K562 (cell line): ENCODE data around the gene ARHGAP22. TPM values are rescaled to one million over a fixed set of nuclear protein-coding genes. Genes with fewer than 3 reads are reported as not detected.

Source experiments
- BCL6 ChIP-seq: fragments of 250-450 bp; sonication (Bioruptor Pico); IDR thresholded peaks from 2 replicates; pipeline ENCODE4 v1.4.0; 2020
- BRF2 ChIP-seq: IDR thresholded peaks from 3 replicates; pipeline ENCODE4 v1.6.1; 2011; ENCODE audit warnings: borderline replicate concordance, mild to moderate bottlenecking; ENCODE audit not compliant: insufficient read length, insufficient read depth
- E2F6 ChIP-seq, 2 experiments: IDR thresholded peaks; 2 replicates each; pipeline ENCODE4 v1.6.1; 2011; ENCODE audit warnings: borderline replicate concordance in 1 of 2, control low read depth in 1 of 2, low read depth in 1 of 2, low read length in 1 of 2, mild to moderate bottlenecking in 1 of 2, mixed read lengths in 1 of 2, moderate library complexity in 1 of 2; ENCODE audit not compliant: insufficient read depth in 1 of 2, insufficient read length in 1 of 2, poor library complexity in 1 of 2, severe bottlenecking in 1 of 2; ENCODE audit errors: extremely low read depth in 1 of 2
- IFI16 ChIP-seq: fragments of 250-450 bp; sonication (Bioruptor Pico); IDR thresholded peaks from 2 replicates; pipeline ENCODE4 v2.1.2; 2022; ENCODE audit warnings: mild to moderate bottlenecking, inconsistent platforms
- MAFF ChIP-seq: IDR thresholded peaks from 2 replicates; pipeline ENCODE4 v1.6.1; 2012; ENCODE audit warnings: low read length, improper control_type of control experiment
- SP1 ChIP-seq: sonication (generic); formaldehyde crosslinking; IDR thresholded peaks from 2 replicates; pipeline ENCODE4 v1.8.1; 2022; ENCODE audit warnings: mild to moderate bottlenecking, missing genetic modification reagents
- TBL1XR1 ChIP-seq, 2 experiments: IDR thresholded peaks; 2 replicates each; pipeline ENCODE4 v1.6.1; 2012; ENCODE audit warnings: improper control_type of control experiment in 2 of 2, low read length in 2 of 2, mild to moderate bottlenecking in 1 of 2
- USF2 ChIP-seq: sonication (generic); formaldehyde crosslinking; IDR thresholded peaks from 2 replicates; pipeline ENCODE4 v1.5.0; 2020; ENCODE audit warnings: missing genetic modification reagents
- XRCC5 ChIP-seq: fragments of 200-400 bp; formaldehyde crosslinking; IDR thresholded peaks from 2 replicates; pipeline ENCODE4 v1.6.1; 2017; ENCODE audit warnings: low read depth, mild to moderate bottlenecking, low read length
- ZBTB49 ChIP-seq: sonication (generic); formaldehyde crosslinking; IDR thresholded peaks from 2 replicates; pipeline ENCODE4 v1.8.0; 2022; ENCODE audit warnings: missing genetic modification reagents, mild to moderate bottlenecking, borderline replicate concordance
- ZBTB9 ChIP-seq: fragments of 450-650 bp; formaldehyde crosslinking; IDR thresholded peaks from 2 replicates; pipeline ENCODE4 v1.4.0; 2020; ENCODE audit warnings: mild to moderate bottlenecking, moderate library complexity
- ZC3H4 ChIP-seq: sonication (generic); formaldehyde crosslinking; IDR thresholded peaks from 2 replicates; pipeline ENCODE4 v1.9.0; 2021; ENCODE audit warnings: missing genetic modification reagents, borderline replicate concordance
- ZKSCAN8 ChIP-seq: fragments of 200-800 bp; sonication (Bioruptor generic); IDR thresholded peaks from 2 replicates; pipeline ENCODE4 v1.6.1; 2016; ENCODE audit warnings: missing genetic modification characterization, missing compliant biosample characterization
- ZNF184 ChIP-seq: sonication (generic); formaldehyde crosslinking; IDR thresholded peaks from 2 replicates; pipeline ENCODE4 v1.5.0; 2020; ENCODE audit warnings: missing genetic modification reagents
- ZNF224 ChIP-seq: sonication (generic); formaldehyde crosslinking; IDR thresholded peaks from 2 replicates; pipeline ENCODE4 v1.8.0; 2022; ENCODE audit warnings: mild to moderate bottlenecking, missing genetic modification reagents
- ZNF311 ChIP-seq: fragments of 250-450 bp; sonication (Bioruptor Pico); IDR thresholded peaks from 2 replicates; pipeline ENCODE4 v1.4.0; 2020; ENCODE audit warnings: mild to moderate bottlenecking, moderate library complexity
- ZNF444 ChIP-seq: fragments of 250-450 bp; sonication (Bioruptor Pico); IDR thresholded peaks from 2 replicates; pipeline ENCODE4 v1.4.0; 2020; ENCODE audit warnings: mild to moderate bottlenecking, moderate library complexity
- ZZZ3 ChIP-seq: fragments of 450-650 bp; IDR thresholded peaks from 2 replicates; pipeline ENCODE4 v1.6.1; 2016; ENCODE audit warnings: antibody characterized with exemption, mild to moderate bottlenecking, moderate library complexity
- polyA plus RNA-seq, 8 experiments: library from polyadenylated mRNA; depleted of rRNA in 4 of 8; stranded (reverse) in 5 of 8; unstranded in 3 of 8; fragments of >200 nt; fragmentation: Nextera tagmentation in 2 of 8; fragmentation: Illumina TruSeq in 1 of 8; extraction: Ambion mirVana in 2 of 8; extraction: Trizol in 1 of 8; gene quantifications; 2 replicates each; pipeline versions ENCODE4 v1.2.1 to v1.2.3, GENCODE V29; 2011 to 2014; ENCODE audit warnings: inconsistent platforms in 1 of 8, missing spikeins in 1 of 8
- total RNA-seq, 7 experiments: library from RNA; depleted of rRNA in 6 of 7; stranded (reverse); fragments of >200 nt in 6 of 7; fragmentation: Illumina TruSeq in 2 of 7; extraction: Trizol in 2 of 7; gene quantifications; 2 replicates each; pipeline versions ENCODE4 v1.2.1 to v1.2.3, GENCODE V29; 2011 to 2021; ENCODE audit warnings: low replicate concordance in 1 of 7

Gene ARHGAP22
- total and polyA plus RNA-seq, 9 of the 15 experiments (the other 6 are each of a cell fraction or from before 2014, with no cell fraction given), result 1.3 to 28.1 (median 12.7) TPM

- no peak for TF ChIP-seq ZZZ3
- no peak for TF ChIP-seq ZNF224 (CRISPR knock-in tag)
- TF ChIP-seq ZNF444, result no peak
- 0 out of 2 replicates have a peak, but pooled peaks have one; percentile 24 for TF ChIP-seq IFI16 (CRISPR knock-in tag)
- TF ChIP-seq ZNF311 (CRISPR knock-in tag), result peak; percentile 79
- no peak for TF ChIP-seq E2F6 (IDR thresholded peaks at IDR 0.05; ENCODE audit: borderline replicate concordance in 1 of 2, extremely low read depth in 1 of 2, insufficient read depth in 1 of 2, insufficient read length in 1 of 2, low read depth in 1 of 2, low read length in 1 of 2, poor library complexity in 1 of 2, severe bottlenecking in 1 of 2)
- TF ChIP-seq BCL6, result no peak
- no peak for TF ChIP-seq ZBTB49 (CRISPR knock-in tag)
- no peak for TF ChIP-seq ZKSCAN8
- TF ChIP-seq XRCC5, result no peak
- no peak for TF ChIP-seq ZC3H4 (CRISPR knock-in tag)
- TF ChIP-seq TBL1XR1 (IDR thresholded peaks at IDR 0.05; ENCODE audit: low read length in 2 of 2), result no peak
- TF ChIP-seq ZBTB9 (CRISPR knock-in tag), result peak; percentile 75; the same call in 1 of the 2 replicates
- TF ChIP-seq BRF2, result no peak
- TF ChIP-seq MAFF, result no peak
- no peak for TF ChIP-seq SP1
- TF ChIP-seq USF2 (CRISPR knock-in tag), result no peak
- TF ChIP-seq ZNF184 (CRISPR knock-in tag), result no peak
Observed at GRCh38 chr10:48480397-48481374, 124.2 kb downstream of the ARHGAP22 start (continued).
